Activated B cell treated with CpG ODN at 0.5 μM for 24 hours (primary cell): ENCODE measurements around the gene ATF6. TPM values are rescaled to one million over a fixed set of nuclear protein-coding genes. Genes with fewer than 3 reads are reported as not detected.

ENCODE experiments used
- ATAC-seq: fragments of 200-7000 bp; cut with Tn5 transposase; one replicate; pipeline ENCODE4 v1.10.0; 2021; ENCODE audit warnings: low read depth, mild to moderate bottlenecking, moderate library complexity
- CTCF ChIA-PET: fragments of 350-600 bp; sonication (Branson Sonifier 250); formaldehyde crosslinking; loops from one replicate; lab custom pipeline; 2021; ENCODE audit warnings: antibody characterized with exemption; lab: Charles Lee
- POLR2A ChIA-PET: fragments of 350-600 bp; sonication (Branson Sonifier 250); formaldehyde crosslinking; loops from one replicate; lab custom pipeline; 2021; ENCODE audit warnings: antibody characterized with exemption; lab: Charles Lee
- DNase-seq: peaks from one replicate; pipeline ENCODE4 v3.0.0; 2022
- H3K27ac Mint-ChIP-seq: one replicate; pipeline ENCODE4 v1.8.0; 2020; ENCODE audit warnings: mixed read lengths
- H3K27me3 Mint-ChIP-seq: one replicate; pipeline ENCODE4 v1.8.0; 2021; ENCODE audit warnings: mixed read lengths
- H3K36me3 Mint-ChIP-seq: one replicate; pipeline ENCODE4 v1.8.0; 2021; ENCODE audit warnings: low read depth, mixed read lengths
- H3K4me1 Mint-ChIP-seq: one replicate; pipeline ENCODE4 v1.8.0; 2021; ENCODE audit warnings: mixed read lengths
- H3K4me3 Mint-ChIP-seq: one replicate; pipeline ENCODE4 v1.8.0; 2020; ENCODE audit warnings: mild to moderate bottlenecking, mixed read lengths
- H3K9me3 Mint-ChIP-seq: one replicate; pipeline ENCODE4 v1.8.0; 2020; ENCODE audit warnings: mixed read lengths
- CTCF ChIP-seq: fragments of 200-600 bp; IDR thresholded peaks from one replicate; pipeline ENCODE4 v1.8.0; 2022; ENCODE audit warnings: antibody characterized with exemption, mild to moderate bottlenecking
- intact Hi-C: fragments of 100-400 bp; cut with micrococcal nuclease; formaldehyde crosslinking; loops from one replicate; pipeline ENCODE4 v1.15.1; 2024
- total RNA-seq: library from RNA; stranded (reverse); gene quantifications from 2 replicates; pipeline ENCODE4 v1.2.3, GENCODE V29; 2022

Gene ATF6
- total RNA-seq, 1 donor from 2014 or later: 24.6 TPM

DNA sequence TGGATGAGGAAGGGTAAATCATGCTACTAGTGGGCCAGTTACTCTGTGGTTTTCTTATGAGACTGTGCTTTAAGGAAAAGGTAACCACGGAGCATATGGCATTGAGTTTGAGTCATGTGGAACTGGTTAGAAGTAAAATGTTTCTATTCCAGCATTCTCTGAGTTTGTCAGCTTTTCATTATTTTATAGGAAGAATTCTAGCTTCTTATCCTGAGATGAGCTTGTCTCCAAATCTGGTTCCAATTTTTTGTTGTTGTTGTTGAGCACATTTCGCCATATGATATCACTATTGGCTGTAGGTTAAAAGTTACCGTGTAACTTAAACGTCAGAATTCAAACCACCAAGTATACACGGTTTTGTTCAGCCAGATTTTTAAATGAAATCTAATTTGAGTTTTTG lies 69.9 kb downstream of the ATF6 start:
- ChIA-PET CTCF (no interaction called here), POLR2A (no interaction called here)
- ATAC-seq (no peak), DNase-seq (no peak)
- Mint-ChIP-seq H3K4me1 (no peaks in the 10 kb centered on the region), H3K4me3 (no peak overlapping the region), H3K9me3 (no peaks in the 10 kb centered on the region), H3K27ac (no peak overlapping the region), H3K36me3 (peaks cover 42% of the 10 kb centered on the region), H3K27me3 (no peaks in the 10 kb centered on the region)
- no peak for TF ChIP-seq CTCF
- intact Hi-C loops: no loop called here

GRCh38 chr1:161838362-161838761 lies 72.2 kb downstream of the ATF6 start:
- no peak for DNase-seq
- no peak overlapping the region for H3K4me3 Mint-ChIP-seq
- H3K36me3 Mint-ChIP-seq: peaks cover 61% of the 10 kb centered on the region
- peaks cover 3% of the 10 kb centered on the region for H3K9me3 Mint-ChIP-seq
- no peaks in the 10 kb centered on the region for H3K4me1 Mint-ChIP-seq
- no peak for ATAC-seq
- CTCF ChIA-PET: no interaction called here
- no peak for TF ChIP-seq CTCF
- POLR2A ChIA-PET: no interaction called here
- no peak overlapping the region for H3K27ac Mint-ChIP-seq
- no peaks in the 10 kb centered on the region for H3K27me3 Mint-ChIP-seq
- intact Hi-C loops: no loop called here

- peaks cover 3% of the 10 kb centered on the region for H3K9me3 Mint-ChIP-seq
- H3K4me3 Mint-ChIP-seq: no peak overlapping the region
- DNase-seq: no peak
- no peak for TF ChIP-seq CTCF
- CTCF ChIA-PET: no interaction called here
- no peaks in the 10 kb centered on the region for H3K4me1 Mint-ChIP-seq
- no peaks in the 10 kb centered on the region for H3K27me3 Mint-ChIP-seq
- no peak for ATAC-seq
- intact Hi-C loops: no loop called here
- H3K36me3 Mint-ChIP-seq: peaks cover 63% of the 10 kb centered on the region
- no peak overlapping the region for H3K27ac Mint-ChIP-seq
- POLR2A ChIA-PET: no interaction called here
These were observed 72.8 kb downstream of the ATF6 start for GRCh38 chr1:161838885-161839284.

- Mint-ChIP-seq H3K4me3 (no peak overlapping the region), H3K27me3 (no peaks in the 10 kb centered on the region), H3K27ac (no peak overlapping the region), H3K36me3 (peaks cover 69% of the 10 kb centered on the region), H3K9me3 (peaks cover 3% of the 10 kb centered on the region), H3K4me1 (no peaks in the 10 kb centered on the region)
- DNase-seq (no peak), ATAC-seq (no peak)
- CTCF ChIA-PET: no interaction called here
- intact Hi-C loops: no loop called here
- TF ChIP-seq CTCF: no peak
- POLR2A ChIA-PET: no interaction called here
These were observed 73.5 kb downstream of the ATF6 start for GRCh38 chr1:161839591-161839990.

DNA sequence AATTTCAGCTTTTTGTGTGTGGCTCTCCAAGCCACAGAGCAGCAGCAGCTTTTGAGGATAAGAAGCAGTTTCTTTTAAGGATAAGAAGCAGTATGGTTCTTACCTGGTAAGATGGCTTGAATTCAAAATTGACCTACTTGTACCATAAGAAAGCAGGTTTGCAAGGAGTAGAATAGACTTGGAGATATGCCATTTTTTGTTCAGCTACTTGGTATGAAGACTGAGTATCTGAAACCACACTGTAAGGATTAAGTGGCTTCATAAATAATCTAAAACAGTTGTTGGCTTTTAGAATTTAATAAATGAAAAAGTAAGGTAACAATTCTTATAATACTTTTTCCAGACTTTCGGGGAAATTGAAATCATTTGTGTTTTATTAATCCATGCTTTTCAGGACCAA lies 74.2 kb downstream of the ATF6 start:
- Mint-ChIP-seq H3K27me3 (no peaks in the 10 kb centered on the region), H3K27ac (no peak overlapping the region), H3K4me1 (no peaks in the 10 kb centered on the region), H3K9me3 (peaks cover 3% of the 10 kb centered on the region), H3K4me3 (no peak overlapping the region), H3K36me3 (peaks cover 72% of the 10 kb centered on the region)
- DNase-seq (no peak), ATAC-seq (no peak)
- no peak for TF ChIP-seq CTCF
- POLR2A ChIA-PET: no interaction called here
- CTCF ChIA-PET: no interaction called here
- intact Hi-C loops: loop anchor here (10.0 kb wide), 1 partner anchor 46 kb away; no protein-coding TSS in a partner anchor
